ENCODE data around the gene FRMD4A. TPM values are rescaled to one million over a fixed set of nuclear protein-coding genes. Genes with fewer than 3 reads are reported as not detected.

The FRMD4A gene
- total RNA-seq, 2 experiments from 2014 or later, result 3.1 to 3.7 TPM

GRCh38 chr10:13946209-13946460 lies 384.6 kb downstream of the FRMD4A start:
- Mint-ChIP-seq H3K4me1 (ENCODE audit: low read depth) (peaks cover 32% of the 10 kb centered on the region), H3K27me3 (no peaks in the 10 kb centered on the region), H3K36me3 (ENCODE audit: low read depth) (no peaks in the 10 kb centered on the region), H3K27ac (no peak overlapping the region), H3K9me3 (no peaks in the 10 kb centered on the region), H3K4me3 (no peak overlapping the region)
- POLR2A ChIA-PET, result no interaction called here
- no peaks in the 10 kb centered on the region for H3K36me3 ChIP-seq (ENCODE audit: insufficient read depth, low read length)
- CTCF ChIA-PET, result no interaction called here
- DNase-seq (no peak), ATAC-seq (ENCODE audit: poor library complexity) (no peak)
- no peak overlapping the region for H3K27ac ChIP-seq (ENCODE audit: low read depth in 1 of 2, low read length in 2 of 2)
- TF ChIP-seq CTCF (IDR thresholded peaks at IDR 0.05), result no peak
- peaks cover 5% of the 10 kb centered on the region for H3K4me1 ChIP-seq (ENCODE audit: insufficient read depth, low read length)
- intact Hi-C loops (cut with DNase I, micrococcal nuclease), result no loop called here
- no peak overlapping the region for H3K4me3 ChIP-seq (ENCODE audit: low read length)
- H3K27me3 ChIP-seq (ENCODE audit: control insufficient read depth in 1 of 2, insufficient read depth in 2 of 2, low read length in 2 of 2), result no peaks in the 10 kb centered on the region
- H3K9me3 ChIP-seq (ENCODE audit: control insufficient read depth in 1 of 2, insufficient read depth in 1 of 2, low read length in 2 of 2), result no peaks in the 10 kb centered on the region

GRCh38 chr10:13945390-13946208 lies 385.1 kb downstream of the FRMD4A start:
- Histone ChIP-seq H3K9me3 (ENCODE audit: control insufficient read depth in 1 of 2, insufficient read depth in 1 of 2, low read length in 2 of 2) (no peaks in the 10 kb centered on the region), H3K27me3 (ENCODE audit: control insufficient read depth in 1 of 2, insufficient read depth in 2 of 2, low read length in 2 of 2) (no peaks in the 10 kb centered on the region), H3K4me1 (ENCODE audit: insufficient read depth, low read length) (peaks cover 5% of the 10 kb centered on the region), H3K4me3 (ENCODE audit: low read length) (no peak overlapping the region), H3K36me3 (ENCODE audit: insufficient read depth, low read length) (no peaks in the 10 kb centered on the region), H3K27ac (ENCODE audit: low read depth in 1 of 2, low read length in 2 of 2) (no peak overlapping the region)
- ChIA-PET CTCF (no interaction called here), POLR2A (no interaction called here)
- ATAC-seq (ENCODE audit: poor library complexity) (no peak), DNase-seq (no peak)
- no peak overlapping the region for H3K4me3 Mint-ChIP-seq
- intact Hi-C loops (cut with DNase I, micrococcal nuclease), result no loop called here
- no peak for TF ChIP-seq CTCF (IDR thresholded peaks at IDR 0.05)
- no peaks in the 10 kb centered on the region for H3K27me3 Mint-ChIP-seq
- no peak overlapping the region for H3K27ac Mint-ChIP-seq
- H3K4me1 Mint-ChIP-seq (ENCODE audit: low read depth), result peaks cover 32% of the 10 kb centered on the region
- H3K36me3 Mint-ChIP-seq (ENCODE audit: low read depth), result no peaks in the 10 kb centered on the region
- no peaks in the 10 kb centered on the region for H3K9me3 Mint-ChIP-seq

GRCh38 chr10:13944823-13945222 lies 385.9 kb downstream of the FRMD4A start:
- ATAC-seq (ENCODE audit: poor library complexity) (no peak), DNase-seq (no peak)
- Histone ChIP-seq H3K36me3 (ENCODE audit: insufficient read depth, low read length) (no peaks in the 10 kb centered on the region), H3K4me3 (ENCODE audit: low read length) (no peak overlapping the region), H3K27me3 (ENCODE audit: control insufficient read depth in 1 of 2, insufficient read depth in 2 of 2, low read length in 2 of 2) (no peaks in the 10 kb centered on the region), H3K4me1 (ENCODE audit: insufficient read depth, low read length) (peaks cover 5% of the 10 kb centered on the region), H3K27ac (ENCODE audit: low read depth in 1 of 2, low read length in 2 of 2) (no peak overlapping the region), H3K9me3 (ENCODE audit: control insufficient read depth in 1 of 2, insufficient read depth in 1 of 2, low read length in 2 of 2) (no peaks in the 10 kb centered on the region)
- POLR2A ChIA-PET, result no interaction called here
- intact Hi-C loops (cut with DNase I, micrococcal nuclease), result no loop called here
- H3K4me3 Mint-ChIP-seq, result no peak overlapping the region
- H3K27ac Mint-ChIP-seq, result no peak overlapping the region
- peaks cover 32% of the 10 kb centered on the region for H3K4me1 Mint-ChIP-seq (ENCODE audit: low read depth)
- no peaks in the 10 kb centered on the region for H3K9me3 Mint-ChIP-seq
- CTCF ChIA-PET, result no interaction called here
- no peaks in the 10 kb centered on the region for H3K27me3 Mint-ChIP-seq
- no peak for TF ChIP-seq CTCF (IDR thresholded peaks at IDR 0.05)
- H3K36me3 Mint-ChIP-seq (ENCODE audit: low read depth), result no peaks in the 10 kb centered on the region
